Trophoblast cell (in vitro differentiated cells and primary cell): ENCODE results near the gene CFAP107.

Experiments used
- DNase-seq, 2 donors: peaks; one replicate each; pipeline ENCODE4 v3.0.0-alpha.2; 2016
- H2AFZ ChIP-seq: 2 replicates; pipeline ENCODE4 v1.6.1; 2013; ENCODE audit warnings: low read length, moderate library complexity, mild to moderate bottlenecking; ENCODE audit not compliant: insufficient read depth, poor library complexity
- H2AK5ac ChIP-seq: 2 replicates; pipeline ENCODE4 v1.6.1; 2013; ENCODE audit warnings: mild to moderate bottlenecking, low read length
- H2BK120ac ChIP-seq: 2 replicates; pipeline ENCODE4 v1.6.1; 2013; ENCODE audit warnings: low read length, mild to moderate bottlenecking, moderate library complexity; ENCODE audit not compliant: insufficient read depth, poor library complexity
- H2BK12ac ChIP-seq: 2 replicates; pipeline ENCODE4 v1.6.1; 2013; ENCODE audit warnings: mild to moderate bottlenecking, low read length, moderate library complexity
- H2BK5ac ChIP-seq: 2 replicates; pipeline ENCODE4 v1.6.1; 2013; ENCODE audit warnings: low read length, low read depth, moderate library complexity, mild to moderate bottlenecking; ENCODE audit not compliant: poor library complexity
- H3K14ac ChIP-seq: 2 replicates; pipeline ENCODE4 v1.6.1; 2013; ENCODE audit warnings: mild to moderate bottlenecking, low read length
- H3K18ac ChIP-seq: 2 replicates; pipeline ENCODE4 v1.6.1; 2013; ENCODE audit warnings: mild to moderate bottlenecking, low read length
- H3K23ac ChIP-seq: 2 replicates; pipeline ENCODE4 v1.6.1; 2013; ENCODE audit warnings: low read length
- H3K27ac ChIP-seq: 2 replicates; pipeline ENCODE4 v1.5.1; 2013; ENCODE audit warnings: low read depth, mild to moderate bottlenecking, inconsistent platforms, low read length, moderate library complexity
- H3K27me3 ChIP-seq: 2 replicates; pipeline ENCODE4 v1.6.1; 2013; ENCODE audit warnings: inconsistent platforms, mild to moderate bottlenecking, low read length, moderate library complexity; ENCODE audit not compliant: insufficient read depth
- H3K36me3 ChIP-seq, 2 experiments: 1 replicate in 1 of 2; 2 replicates in 1 of 2; pipeline ENCODE4 v1.6.1; 2013; ENCODE audit warnings: low read length in 2 of 2, mild to moderate bottlenecking in 2 of 2, moderate library complexity in 1 of 2; ENCODE audit not compliant: insufficient read depth in 2 of 2, control insufficient read depth in 1 of 2
- H3K4ac ChIP-seq: 2 replicates; pipeline ENCODE4 v1.6.1; 2013; ENCODE audit warnings: low read depth, mild to moderate bottlenecking, low read length, moderate library complexity
- H3K4me1 ChIP-seq, 2 experiments: 1 replicate in 1 of 2; 2 replicates in 1 of 2; pipeline ENCODE4 v1.6.1; 2013; ENCODE audit warnings: low read length in 2 of 2, mild to moderate bottlenecking in 2 of 2, moderate library complexity in 1 of 2; ENCODE audit not compliant: insufficient read depth in 2 of 2, control insufficient read depth in 1 of 2
- H3K4me2 ChIP-seq: 2 replicates; pipeline ENCODE4 v1.6.1; 2013; ENCODE audit warnings: inconsistent platforms, mild to moderate bottlenecking, low read length, moderate library complexity
- H3K4me3 ChIP-seq: 2 replicates; pipeline ENCODE4 v1.5.1; 2013; ENCODE audit warnings: mild to moderate bottlenecking, low read depth, low read length, inconsistent platforms
- H3K79me1 ChIP-seq: one replicate; pipeline ENCODE4 v1.6.1; 2013; ENCODE audit warnings: low read length
- H3K79me2 ChIP-seq: 2 replicates; pipeline ENCODE4 v1.6.1; 2013; ENCODE audit warnings: low read length, mild to moderate bottlenecking; ENCODE audit not compliant: control insufficient read depth, insufficient read depth, poor library complexity
- H3K9ac ChIP-seq: 2 replicates; pipeline ENCODE4 v1.6.1; 2013; ENCODE audit warnings: mild to moderate bottlenecking, low read length
- H3K9me3 ChIP-seq: 2 replicates; pipeline ENCODE4 v1.6.1; 2013; ENCODE audit warnings: low read depth, mild to moderate bottlenecking, control low read depth, inconsistent platforms, low read length; ENCODE audit not compliant: insufficient read depth
- H4K12ac ChIP-seq: 2 replicates; pipeline ENCODE4 v1.6.1; 2013; ENCODE audit warnings: low read depth, mild to moderate bottlenecking, low read length, moderate library complexity
- H4K8ac ChIP-seq: 2 replicates; pipeline ENCODE4 v1.6.1; 2013; ENCODE audit warnings: low read depth, mild to moderate bottlenecking, low read length, moderate library complexity
- H4K91ac ChIP-seq: one replicate; pipeline ENCODE4 v1.6.1; 2013; ENCODE audit warnings: low read depth, mild to moderate bottlenecking, low read length, moderate library complexity
- WGBS: extraction: QIAGEN DNeasy Blood & Tissue Kit; methylation state at CpG from one replicate; pipeline ENCODE4 v1.1.7; 2013; ENCODE audit warnings: missing lambda C conversion rate; ENCODE audit not compliant: insufficient read length, insufficient coverage; ENCODE audit errors: extremely low coverage; 5-methylcytosine and 5-hydroxymethylcytosine counted together

CFAP107 gene

GRCh38 chr1:12706061-12706460 is 39.9 kb upstream of the CFAP107 start:
- no peaks in the 10 kb centered on the region for H3K79me2 ChIP-seq
- peaks cover 1% of the 10 kb centered on the region for H3K79me1 ChIP-seq
- DNase-seq = peak; percentile 61 to 81
- H2BK5ac ChIP-seq = no peak overlapping the region
- no peak overlapping the region for H3K23ac ChIP-seq
- no peak overlapping the region for H4K8ac ChIP-seq
- H3K18ac ChIP-seq = no peak overlapping the region
- H2BK12ac ChIP-seq = no peak overlapping the region
- no peak overlapping the region for H2AK5ac ChIP-seq
- H3K4me2 ChIP-seq = no peak overlapping the region
- peaks cover 0 to 4% of the 10 kb centered on the region in 2 experiments for H3K4me1 ChIP-seq
- H3K4me3 ChIP-seq = no peak overlapping the region
- WGBS = no CpG with 5 or more reads among the region's 3 CpGs
- H4K12ac ChIP-seq = no peak overlapping the region
- no peak overlapping the region for H4K91ac ChIP-seq
- H3K9me3 ChIP-seq = peaks cover 9% of the 10 kb centered on the region
- no peak overlapping the region for H2BK120ac ChIP-seq
- H2AFZ ChIP-seq = no peak overlapping the region
- no peaks in the 10 kb centered on the region for H3K27me3 ChIP-seq
- H3K9ac ChIP-seq = no peak overlapping the region
- H3K27ac ChIP-seq = no peak overlapping the region
- peaks cover 0 to 3% of the 10 kb centered on the region in 2 experiments for H3K36me3 ChIP-seq
- H3K4ac ChIP-seq = no peak overlapping the region
- no peak overlapping the region for H3K14ac ChIP-seq

- Histone ChIP-seq H3K4ac (no peak overlapping the region), H3K4me2 (no peak overlapping the region), H3K27me3 (no peaks in the 10 kb centered on the region), H3K4me3 (no peak overlapping the region), H3K23ac (no peak overlapping the region), H2BK5ac (no peak overlapping the region), H3K79me1 (peaks cover 4% of the 10 kb centered on the region), H3K9me3 (peaks cover 2% of the 10 kb centered on the region), H2AFZ (no peak overlapping the region), H3K36me3 (peaks cover 0 to 3% of the 10 kb centered on the region in 2 experiments), H4K91ac (no peak overlapping the region), H3K4me1 (peaks cover 2 to 15% of the 10 kb centered on the region in 2 experiments), H4K8ac (no peak overlapping the region), H3K79me2 (no peaks in the 10 kb centered on the region), H4K12ac (no peak overlapping the region), H3K14ac (no peak overlapping the region), H2BK120ac (no peak overlapping the region), H3K18ac (no peak overlapping the region), H3K27ac (no peak overlapping the region), H2BK12ac (no peak overlapping the region), H3K9ac (no peak overlapping the region), H2AK5ac (no peak overlapping the region)
- peak; percentile 76 to 82 for DNase-seq
- no CpG with 5 or more reads among the region's 4 CpGs for WGBS
Observed at GRCh38 chr1:12708396-12709090, 37.5 kb upstream of the CFAP107 start.

- H3K27ac ChIP-seq = no peak overlapping the region
- no peaks in the 10 kb centered on the region for H3K27me3 ChIP-seq
- peaks cover 0 to 3% of the 10 kb centered on the region in 2 experiments for H3K36me3 ChIP-seq
- H3K79me1 ChIP-seq = peaks cover 4% of the 10 kb centered on the region
- no peak overlapping the region for H3K14ac ChIP-seq
- H3K23ac ChIP-seq = no peak overlapping the region
- H4K91ac ChIP-seq = no peak overlapping the region
- no peak overlapping the region for H2BK120ac ChIP-seq
- WGBS = no CpG with 5 or more reads among the region's 1 CpG
- H2AFZ ChIP-seq = no peak overlapping the region
- H3K9me3 ChIP-seq = no peaks in the 10 kb centered on the region
- DNase-seq = peak; percentile 48 to 87
- H4K8ac ChIP-seq = no peak overlapping the region
- no peak overlapping the region for H2AK5ac ChIP-seq
- H2BK12ac ChIP-seq = no peak overlapping the region
- H3K79me2 ChIP-seq = no peaks in the 10 kb centered on the region
- peaks cover 5 to 17% of the 10 kb centered on the region in 2 experiments for H3K4me1 ChIP-seq
- H3K4me2 ChIP-seq = no peak overlapping the region
- H3K9ac ChIP-seq = no peak overlapping the region
- no peak overlapping the region for H4K12ac ChIP-seq
- no peak overlapping the region for H3K4ac ChIP-seq
- no peak overlapping the region for H3K18ac ChIP-seq
- H3K4me3 ChIP-seq = no peak overlapping the region
- no peak overlapping the region for H2BK5ac ChIP-seq
Observed at GRCh38 chr1:12709091-12709491, 36.9 kb upstream of the CFAP107 start.

GRCh38 chr1:12709696-12710095 is 36.3 kb upstream of the CFAP107 start:
- Histone ChIP-seq H3K23ac (no peak overlapping the region), H3K4me2 (no peak overlapping the region), H2BK12ac (no peak overlapping the region), H4K12ac (no peak overlapping the region), H3K27me3 (no peaks in the 10 kb centered on the region), H3K9ac (no peak overlapping the region), H3K4ac (no peak overlapping the region), H3K18ac (no peak overlapping the region), H3K14ac (no peak overlapping the region), H4K91ac (no peak overlapping the region), H2AFZ (no peak overlapping the region), H2BK120ac (no peak overlapping the region), H3K4me3 (no peak overlapping the region), H3K4me1 (peaks cover 7 to 23% of the 10 kb centered on the region in 2 experiments), H3K36me3 (peaks cover 0 to 3% of the 10 kb centered on the region in 2 experiments), H2BK5ac (no peak overlapping the region), H3K9me3 (no peaks in the 10 kb centered on the region), H4K8ac (no peak overlapping the region), H3K27ac (no peak overlapping the region), H3K79me1 (peaks cover 6% of the 10 kb centered on the region), H3K79me2 (no peaks in the 10 kb centered on the region), H2AK5ac (no peak overlapping the region)
- no CpG with 5 or more reads among the region's 3 CpGs for WGBS
- peak in 1 of 2 donors; percentile 64 for DNase-seq
